Measurements from ENCODE around the gene TNRC6A. TPM values are rescaled to one million over a fixed set of nuclear protein-coding genes. Genes with fewer than 3 reads are reported as not detected.
"Not testable (repeated sequence)": the region's sequence is repeated elsewhere in the genome, so short reads cannot be mapped to it uniquely, and the experiment has no call there.

The TNRC6A gene
- total and polyA plus RNA-seq, 12 donors = 32.0 to 83.3 (median 54.0) TPM

DNA sequence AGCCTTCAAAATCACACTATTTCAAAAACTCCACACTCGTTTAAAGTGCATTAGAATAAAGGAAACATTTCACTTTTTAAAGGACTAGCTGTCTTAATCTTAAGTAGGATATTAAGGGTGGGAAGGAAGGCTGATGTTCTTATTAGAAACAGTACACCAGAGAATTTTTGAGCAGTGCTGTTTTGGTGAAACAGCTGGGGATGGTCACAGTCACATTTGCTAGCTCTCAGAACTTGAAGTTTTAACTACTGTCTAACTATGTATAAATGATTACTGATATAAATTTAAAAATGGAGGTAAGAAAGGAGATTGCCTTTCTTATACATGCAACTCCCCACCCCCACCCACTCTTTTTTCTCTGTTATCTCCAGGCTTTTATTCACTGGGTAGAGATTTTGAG, 77.8 kb downstream of the TNRC6A start:
- Histone ChIP-seq H3K4me1 (replicated peaks in 1 of 2) (no peaks in the 10 kb centered on the region), H3K27ac (no peak overlapping the region), H3K4me3 (no peak overlapping the region), H3K27me3 (no peaks in the 10 kb centered on the region), H3K36me3 (replicated peaks in 1 of 2) (peaks cover 0 to 96% of the 10 kb centered on the region in 2 donors), H3K9me3 (replicated peaks in 1 of 3) (no peaks in the 10 kb centered on the region)
- WGBS, 4 donors = 27 to 57% (median 49%) methylated on average over 1 of the region's 1 CpG
- TF ChIP-seq POLR2A (IDR thresholded peaks at IDR 0.05) = no peak
- TF ChIP-seq, protein P1, sequence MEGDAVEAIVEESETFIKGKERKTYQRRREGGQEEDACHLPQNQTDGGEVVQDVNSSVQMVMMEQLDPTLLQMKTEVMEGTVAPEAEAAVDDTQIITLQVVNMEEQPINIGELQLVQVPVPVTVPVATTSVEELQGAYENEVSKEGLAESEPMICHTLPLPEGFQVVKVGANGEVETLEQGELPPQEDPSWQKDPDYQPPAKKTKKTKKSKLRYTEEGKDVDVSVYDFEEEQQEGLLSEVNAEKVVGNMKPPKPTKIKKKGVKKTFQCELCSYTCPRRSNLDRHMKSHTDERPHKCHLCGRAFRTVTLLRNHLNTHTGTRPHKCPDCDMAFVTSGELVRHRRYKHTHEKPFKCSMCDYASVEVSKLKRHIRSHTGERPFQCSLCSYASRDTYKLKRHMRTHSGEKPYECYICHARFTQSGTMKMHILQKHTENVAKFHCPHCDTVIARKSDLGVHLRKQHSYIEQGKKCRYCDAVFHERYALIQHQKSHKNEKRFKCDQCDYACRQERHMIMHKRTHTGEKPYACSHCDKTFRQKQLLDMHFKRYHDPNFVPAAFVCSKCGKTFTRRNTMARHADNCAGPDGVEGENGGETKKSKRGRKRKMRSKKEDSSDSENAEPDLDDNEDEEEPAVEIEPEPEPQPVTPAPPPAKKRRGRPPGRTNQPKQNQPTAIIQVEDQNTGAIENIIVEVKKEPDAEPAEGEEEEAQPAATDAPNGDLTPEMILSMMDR (IDR thresholded peaks at IDR 0.05) = no peak
- DNase-seq = no peak
- intact Hi-C loops (cut with DNase I) = loop anchor here in 1 of 2 donors (10.0 kb wide), 1 partner anchor 242 kb away; no protein-coding TSS in a partner anchor

DNA sequence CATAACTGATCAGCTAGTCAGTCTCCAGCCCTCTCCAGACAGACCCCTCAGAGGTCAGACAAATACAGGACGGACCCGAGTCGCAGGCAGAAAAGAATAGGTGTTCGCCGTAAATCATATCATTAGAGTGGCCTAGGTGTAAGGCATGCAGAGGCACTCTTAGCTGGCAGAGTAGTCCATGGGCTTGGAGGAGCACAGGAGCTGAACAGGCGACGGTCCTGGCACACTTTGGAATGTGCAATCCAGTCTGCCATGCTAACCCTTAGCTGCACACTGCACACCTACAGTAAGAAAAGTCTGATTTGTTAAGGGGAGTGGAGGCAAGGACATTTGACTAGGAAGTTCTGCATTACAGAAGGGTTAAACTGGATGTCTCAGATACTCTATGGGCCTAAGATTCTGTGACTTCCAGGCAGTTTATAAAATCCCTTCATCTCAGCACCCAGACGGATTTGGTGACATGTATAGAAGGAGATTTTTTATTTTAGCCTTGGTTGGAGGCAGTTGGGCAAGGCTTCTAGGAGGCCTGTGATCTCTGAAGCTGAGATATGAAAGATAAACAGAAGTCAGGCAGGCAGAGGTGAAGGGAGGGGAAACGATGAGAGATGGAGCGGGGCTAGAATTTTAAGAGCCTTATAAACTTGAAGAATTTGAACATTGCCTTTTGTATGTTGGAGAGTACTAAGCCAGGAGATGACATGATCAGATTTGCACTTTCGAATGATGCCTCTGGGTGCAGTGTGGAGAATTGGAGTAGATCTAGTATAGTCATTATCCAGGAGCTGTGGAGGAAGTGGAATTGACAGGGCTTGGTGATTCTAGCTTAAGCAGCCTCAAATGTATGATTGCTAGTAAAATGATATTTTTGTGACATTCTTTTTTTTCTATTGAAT, 81.7 kb downstream of the TNRC6A start:
- TF ChIP-seq, protein P1 (IDR thresholded peaks at IDR 0.05) = no peak
- 66 to 76% (median 72%) methylated on average over 11 of the region's 11 CpGs for WGBS, 4 donors
- Histone ChIP-seq H3K36me3 (replicated peaks in 1 of 2) (peaks cover 0 to 96% of the 10 kb centered on the region in 2 donors), H3K27ac (peak overlapping the region in 1 of 5 donors; percentile 20), H3K9me3 (replicated peaks in 1 of 3) (no peaks in the 10 kb centered on the region), H3K4me1 (replicated peaks in 1 of 2) (peaks cover 0 to under 1% of the 10 kb centered on the region in 2 donors), H3K4me3 (no peak overlapping the region), H3K27me3 (no peaks in the 10 kb centered on the region)
- peak in 1 of 7 donors; percentile 49 for DNase-seq
- intact Hi-C loops (cut with DNase I) = no loop called here

DNA sequence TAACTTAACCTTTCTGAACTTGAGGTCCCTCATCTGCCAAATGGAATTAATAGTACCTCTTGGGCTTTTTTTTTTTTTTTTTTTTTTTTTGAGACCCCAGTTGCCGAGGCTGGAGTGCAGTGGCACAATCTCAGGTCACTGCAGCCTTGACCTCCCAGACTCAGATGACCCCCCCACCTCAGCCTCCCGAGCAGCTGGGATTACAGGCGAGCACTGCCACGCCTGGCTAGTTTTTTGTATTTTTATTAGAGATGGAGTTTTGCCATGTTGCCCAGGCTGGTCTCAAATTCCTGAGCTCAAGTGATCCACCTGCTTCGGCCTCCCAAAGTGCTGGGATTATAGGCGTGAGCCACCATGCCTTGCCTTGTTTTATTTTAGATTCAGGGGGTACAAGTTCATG, 83.4 kb downstream of the TNRC6A start:
- H3K4me1 ChIP-seq (replicated peaks in 1 of 2); H3K4me3 ChIP-seq; H3K9me3 ChIP-seq (replicated peaks in 1 of 3); H3K27ac ChIP-seq; intact Hi-C loops (cut with DNase I); H3K27me3 ChIP-seq: not testable (repeated sequence)
- peak in 1 of 7 donors; percentile 41 for DNase-seq
- 62 to 68% (median 65%) methylated on average over 6 of the region's 6 CpGs for WGBS, 4 donors
- peaks cover 0 to 96% of the 10 kb centered on the region in 2 donors for H3K36me3 ChIP-seq (replicated peaks in 1 of 2)

DNA sequence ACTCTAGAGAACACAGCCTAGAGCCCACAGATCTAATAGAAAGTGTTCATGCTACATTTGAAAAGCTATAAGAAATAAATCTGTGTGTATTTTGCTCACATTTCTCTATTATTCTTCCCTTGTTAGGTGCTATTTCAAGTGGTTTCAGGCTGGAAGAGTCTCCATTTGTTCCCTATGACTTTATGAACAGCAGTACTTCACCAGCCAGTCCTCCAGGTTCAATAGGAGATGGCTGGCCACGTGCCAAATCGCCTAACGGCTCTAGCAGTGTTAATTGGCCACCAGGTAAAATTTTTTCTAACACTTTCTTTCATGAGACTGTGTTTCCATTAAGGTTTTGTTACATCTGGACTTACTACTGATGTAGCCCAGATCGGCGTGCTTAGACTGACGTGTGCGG, 85.6 kb downstream of the TNRC6A start:
- H3K4me1 ChIP-seq (replicated peaks in 1 of 2) = peaks cover 0 to 21% of the 10 kb centered on the region in 2 donors
- H3K4me3 ChIP-seq = no peak overlapping the region
- H3K27ac ChIP-seq = no peak overlapping the region
- 82 to 87% (median 85%) methylated on average over 7 of the region's 7 CpGs for WGBS, 4 donors
- DNase-seq = peak in 1 of 7 donors; percentile 48
- no peaks in the 10 kb centered on the region for H3K27me3 ChIP-seq
- H3K36me3 ChIP-seq (replicated peaks in 1 of 2) = peaks cover 0 to 96% of the 10 kb centered on the region in 2 donors
- TF ChIP-seq POLR2A (IDR thresholded peaks at IDR 0.05) = no peak
- TF ChIP-seq, protein P1 (IDR thresholded peaks at IDR 0.05) = no peak
- H3K9me3 ChIP-seq (replicated peaks in 1 of 3) = no peaks in the 10 kb centered on the region
- intact Hi-C loops (cut with DNase I) = no loop called here

Measured in adrenal gland (tissue), 12 donors.